Mesenchymal stem cell (in vitro differentiated cells and primary cell): Measurements from ENCODE around the gene WNT9A.
"Not testable (repeated sequence)": the region's sequence is repeated elsewhere in the genome, so short reads cannot be mapped to it uniquely, and the experiment has no call there.

ENCODE experiments used
- DNase-seq: peaks from one replicate; pipeline ENCODE4 v3.0.0-alpha.2; 2013
- H2AFZ ChIP-seq: one replicate; pipeline ENCODE4 v1.6.1; 2013; ENCODE audit warnings: low read depth, mild to moderate bottlenecking, control low read depth, inconsistent platforms, low read length, moderate library complexity
- H2AK5ac ChIP-seq: 2 replicates; pipeline ENCODE4 v1.6.1; 2013; ENCODE audit warnings: low read length, moderate library complexity, mild to moderate bottlenecking, inconsistent platforms; ENCODE audit not compliant: severe bottlenecking
- H2BK120ac ChIP-seq: one replicate; pipeline ENCODE4 v1.6.1; 2013; ENCODE audit warnings: low read depth, mild to moderate bottlenecking, inconsistent platforms, low read length, moderate library complexity
- H2BK12ac ChIP-seq, 2 experiments: one replicate each; pipeline ENCODE4 v1.6.1; 2013; ENCODE audit warnings: inconsistent platforms in 2 of 2, low read length in 2 of 2, mild to moderate bottlenecking in 2 of 2, moderate library complexity in 2 of 2, control low read depth in 1 of 2
- H2BK15ac ChIP-seq: one replicate; pipeline ENCODE4 v1.6.1; 2013; ENCODE audit warnings: mild to moderate bottlenecking, low read depth, inconsistent platforms; ENCODE audit not compliant: poor library complexity, severe bottlenecking
- H2BK5ac ChIP-seq: 2 replicates; pipeline ENCODE4 v1.6.1; 2013; ENCODE audit warnings: low read depth, mild to moderate bottlenecking, low read length, control low read depth, inconsistent platforms; ENCODE audit not compliant: poor library complexity, severe bottlenecking
- H3K14ac ChIP-seq, 2 experiments: one replicate each; pipeline ENCODE4 v1.6.1; 2013; ENCODE audit warnings: inconsistent platforms in 2 of 2, low read length in 2 of 2, control low read depth in 1 of 2, mild to moderate bottlenecking in 1 of 2, moderate library complexity in 1 of 2
- H3K18ac ChIP-seq, 2 experiments: one replicate each; pipeline ENCODE4 v1.6.1; 2013; ENCODE audit warnings: inconsistent platforms in 2 of 2, low read length in 2 of 2, control low read depth in 1 of 2, low read depth in 1 of 2, mild to moderate bottlenecking in 1 of 2
- H3K23ac ChIP-seq, 2 experiments: one replicate each; pipeline ENCODE4 v1.6.1; 2013; ENCODE audit warnings: inconsistent platforms in 2 of 2, low read length in 2 of 2, mild to moderate bottlenecking in 2 of 2, moderate library complexity in 2 of 2, control low read depth in 1 of 2
- H3K27ac ChIP-seq: 2 replicates; pipeline ENCODE4 v1.5.1; 2013; ENCODE audit warnings: mild to moderate bottlenecking, moderate library complexity, low read length, control low read depth, inconsistent platforms; ENCODE audit not compliant: poor library complexity, severe bottlenecking
- H3K27me3 ChIP-seq, 2 experiments: 2 replicates each; pipeline versions ENCODE4 v1.6.1 to v1.7.0; 2013; ENCODE audit warnings: low read length in 2 of 2, mild to moderate bottlenecking in 2 of 2, moderate library complexity in 2 of 2, control low read depth in 1 of 2, inconsistent platforms in 1 of 2; ENCODE audit not compliant: control insufficient read depth in 1 of 2, insufficient read depth in 1 of 2
- H3K36me3 ChIP-seq, 2 experiments: 2 replicates each; pipeline versions ENCODE4 v1.6.1 to v1.7.0; 2013; ENCODE audit warnings: low read length in 2 of 2, control low read depth in 1 of 2, inconsistent platforms in 1 of 2, low read depth in 1 of 2, mild to moderate bottlenecking in 1 of 2; ENCODE audit not compliant: insufficient read depth in 2 of 2, control insufficient read depth in 1 of 2
- H3K4ac ChIP-seq, 2 experiments: one replicate each; pipeline ENCODE4 v1.6.1; 2013; ENCODE audit warnings: inconsistent platforms in 2 of 2, low read length in 2 of 2, mild to moderate bottlenecking in 2 of 2, moderate library complexity in 2 of 2, control low read depth in 1 of 2, low read depth in 1 of 2
- H3K4me1 ChIP-seq: 2 replicates; pipeline ENCODE4 v1.6.1; 2013; ENCODE audit warnings: low read depth, low read length, control low read depth; ENCODE audit not compliant: control insufficient read depth, insufficient read depth
- H3K4me2 ChIP-seq: 2 replicates; pipeline ENCODE4 v1.6.1; 2013; ENCODE audit warnings: low read length, mild to moderate bottlenecking, inconsistent platforms; ENCODE audit not compliant: poor library complexity, severe bottlenecking
- H3K4me3 ChIP-seq, 2 experiments: 2 replicates each; pipeline versions ENCODE4 v1.5.1 to v1.7.0; 2013; ENCODE audit warnings: low read length in 2 of 2, mild to moderate bottlenecking in 2 of 2, control low read depth in 1 of 2, low read depth in 1 of 2; ENCODE audit not compliant: insufficient read depth in 1 of 2
- H3K79me1 ChIP-seq: replicated peaks from 2 replicates; pipeline ENCODE4 v1.6.1; 2013; ENCODE audit warnings: mild to moderate bottlenecking, control low read depth, low read length, inconsistent platforms; ENCODE audit not compliant: poor library complexity, severe bottlenecking
- H3K9ac ChIP-seq: 2 replicates; pipeline ENCODE4 v1.7.0; 2013; ENCODE audit warnings: mild to moderate bottlenecking, low read length, moderate library complexity
- H3K9me3 ChIP-seq: 2 replicates; pipeline ENCODE4 v1.7.0; 2013; ENCODE audit warnings: mild to moderate bottlenecking, low read length; ENCODE audit not compliant: control insufficient read depth
- H4K8ac ChIP-seq: one replicate; pipeline ENCODE4 v1.6.1; 2013; ENCODE audit warnings: inconsistent platforms, mild to moderate bottlenecking, low read length, moderate library complexity
- H4K91ac ChIP-seq: one replicate; pipeline ENCODE4 v1.6.1; 2013; ENCODE audit warnings: mild to moderate bottlenecking, low read length, inconsistent platforms
- WGBS: methylation state at CpG from one replicate; pipeline ENCODE4 v1.1.7; 2013; ENCODE audit warnings: mixed read lengths; 5-methylcytosine and 5-hydroxymethylcytosine counted together

Gene WNT9A

DNA sequence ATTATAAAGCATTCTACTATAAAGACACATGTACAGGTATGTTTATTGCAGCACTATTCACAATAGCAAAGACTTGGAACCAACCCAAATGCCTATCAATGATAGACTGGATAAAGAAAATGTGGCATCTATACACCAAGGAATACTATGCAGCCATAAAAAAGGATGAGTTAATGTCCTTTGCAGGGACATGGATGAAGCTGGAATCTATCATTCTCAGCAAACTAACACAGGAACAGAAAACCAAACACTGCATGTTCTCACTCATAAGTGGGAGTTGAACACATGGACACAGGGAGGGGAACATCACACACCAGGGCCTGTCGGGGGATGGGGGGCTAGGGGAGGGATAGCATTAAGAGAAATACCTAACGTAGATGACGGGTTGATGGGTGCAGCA, 69.9 kb downstream of the WNT9A start:
- not testable (repeated sequence) for H2BK15ac ChIP-seq, H3K9me3 ChIP-seq, H3K4me2 ChIP-seq, H3K79me1 ChIP-seq, H2AK5ac ChIP-seq, H2AFZ ChIP-seq, H3K9ac ChIP-seq, H3K27me3 ChIP-seq, H3K23ac ChIP-seq, H3K4me1 ChIP-seq, H2BK120ac ChIP-seq, H3K4me3 ChIP-seq, H3K4ac ChIP-seq, H3K27ac ChIP-seq, H3K14ac ChIP-seq, DNase-seq, H3K18ac ChIP-seq, H3K36me3 ChIP-seq, H4K8ac ChIP-seq, H2BK12ac ChIP-seq, H2BK5ac ChIP-seq, H4K91ac ChIP-seq
- WGBS, result no CpG with 5 or more reads among the region's 3 CpGs

DNA sequence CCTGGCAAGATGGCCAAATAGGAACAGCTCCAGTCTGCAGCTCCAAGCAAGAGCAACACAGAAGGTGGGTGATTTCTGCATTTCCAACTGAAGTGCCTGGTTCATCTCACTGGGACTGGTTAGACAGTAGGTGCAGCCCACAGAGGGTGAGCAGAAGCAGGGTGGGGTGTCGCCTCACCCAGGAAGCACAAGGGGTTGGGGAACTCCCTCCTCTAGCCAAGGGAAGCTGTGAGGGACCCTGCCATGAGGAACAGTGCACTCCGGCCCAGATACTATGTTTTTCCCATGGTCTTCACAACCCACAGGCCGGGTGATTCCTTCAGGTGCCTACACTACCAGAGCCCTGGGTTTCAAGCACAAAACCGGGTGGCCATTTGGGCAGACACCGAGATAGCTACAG, 75.8 kb downstream of the WNT9A start:
- not testable (repeated sequence) for H3K9ac ChIP-seq, H3K9me3 ChIP-seq, H3K4me3 ChIP-seq, H3K4me2 ChIP-seq, H2BK15ac ChIP-seq, H3K36me3 ChIP-seq, H3K27ac ChIP-seq, H3K79me1 ChIP-seq, H2AFZ ChIP-seq, H2AK5ac ChIP-seq, DNase-seq, H3K4ac ChIP-seq, H3K4me1 ChIP-seq, H3K18ac ChIP-seq, H4K91ac ChIP-seq, H2BK120ac ChIP-seq, H4K8ac ChIP-seq, H2BK5ac ChIP-seq, H3K14ac ChIP-seq, H3K23ac ChIP-seq, H2BK12ac ChIP-seq
- 88% methylated on average over 5 of the region's 5 CpGs for WGBS
- peaks cover 0 to 34% of the 10 kb centered on the region in 2 experiments for H3K27me3 ChIP-seq

DNA sequence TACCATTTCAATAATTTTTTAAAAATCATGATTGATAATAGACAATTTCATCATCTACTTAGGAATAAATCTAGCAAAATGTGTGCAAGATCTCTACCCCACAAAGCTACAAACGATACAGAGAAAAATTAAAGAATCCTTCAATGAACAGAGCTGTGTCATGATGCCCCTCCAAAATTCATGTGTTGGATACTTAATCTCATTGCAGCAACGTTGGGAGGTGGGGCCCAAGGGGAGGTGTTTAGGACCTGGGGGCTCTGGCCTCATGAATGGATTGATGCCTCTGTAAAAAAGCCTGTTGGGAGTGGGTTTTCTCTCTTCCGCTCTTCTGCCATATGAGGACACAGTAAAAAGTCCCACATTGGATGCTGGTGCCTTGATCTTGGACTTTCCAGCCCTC, 77.4 kb downstream of the WNT9A start:
- Histone ChIP-seq H3K27me3 (peaks cover 0 to 39% of the 10 kb centered on the region in 2 experiments), H2BK15ac (no peak overlapping the region), H4K91ac (no peak overlapping the region), H4K8ac (no peak overlapping the region), H3K36me3 (no peaks in the 10 kb centered on the region), H3K14ac (no peak overlapping the region), H2AK5ac (no peak overlapping the region), H3K4me2 (no peak overlapping the region), H3K4me3 (no peak overlapping the region), H2AFZ (no peak overlapping the region), H3K4me1 (no peaks in the 10 kb centered on the region), H3K9ac (no peak overlapping the region), H3K79me1 (no peaks in the 10 kb centered on the region), H3K27ac (no peak overlapping the region), H3K18ac (no peak overlapping the region), H2BK12ac (no peak overlapping the region), H3K4ac (no peak overlapping the region), H2BK5ac (no peak overlapping the region), H3K23ac (no peak overlapping the region), H2BK120ac (no peak overlapping the region), H3K9me3 (peaks cover 13% of the 10 kb centered on the region)
- WGBS, result 53% methylated on average over 2 of the region's 3 CpGs
- no peak for DNase-seq

DNA sequence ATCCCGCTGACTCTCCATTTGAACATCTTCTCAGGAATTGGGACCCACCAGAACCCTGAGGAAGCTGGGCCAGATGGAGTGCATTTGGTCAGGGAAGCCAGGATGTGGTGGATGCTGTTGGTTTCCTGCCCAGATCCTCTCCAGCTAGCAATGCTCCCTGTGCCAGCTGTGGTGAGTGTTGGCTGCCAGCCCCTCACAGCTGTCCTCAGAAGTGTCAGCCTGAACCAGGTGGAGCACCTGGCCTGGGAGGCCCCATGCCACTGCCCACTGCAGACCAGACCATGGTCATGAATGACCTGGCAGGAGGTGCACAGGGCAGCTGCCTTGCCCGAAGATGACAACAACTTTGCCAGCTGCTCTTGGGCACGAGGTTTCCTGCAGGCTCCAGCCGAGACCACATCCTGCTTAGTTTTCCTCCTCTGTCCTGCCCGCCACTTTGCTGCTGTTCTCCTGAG, 77.9 kb downstream of the WNT9A start:
- no peak overlapping the region for H3K4me2 ChIP-seq
- peaks cover 0 to 39% of the 10 kb centered on the region in 2 experiments for H3K27me3 ChIP-seq
- no peak for DNase-seq
- H3K9ac ChIP-seq, result no peak overlapping the region
- H3K14ac ChIP-seq, result no peak overlapping the region
- no peaks in the 10 kb centered on the region for H3K4me1 ChIP-seq
- H3K4ac ChIP-seq, result no peak overlapping the region
- H2BK120ac ChIP-seq, result no peak overlapping the region
- H3K79me1 ChIP-seq, result no peaks in the 10 kb centered on the region
- no peak overlapping the region for H4K91ac ChIP-seq
- no peak overlapping the region for H3K18ac ChIP-seq
- no peak overlapping the region for H2BK12ac ChIP-seq
- H2BK5ac ChIP-seq, result no peak overlapping the region
- H3K23ac ChIP-seq, result no peak overlapping the region
- H2AK5ac ChIP-seq, result no peak overlapping the region
- 69% methylated on average over 4 of the region's 5 CpGs for WGBS
- no peak overlapping the region for H2BK15ac ChIP-seq
- peak overlapping the region in 1 of 2 experiments; percentile 12 for H3K4me3 ChIP-seq
- no peak overlapping the region for H3K27ac ChIP-seq
- H3K36me3 ChIP-seq, result no peaks in the 10 kb centered on the region
- H2AFZ ChIP-seq, result no peak overlapping the region
- H3K9me3 ChIP-seq, result peaks cover 18% of the 10 kb centered on the region
- no peak overlapping the region for H4K8ac ChIP-seq
